ENCODE measurements around the gene DYRK4.

The DYRK4 gene

GRCh38 chr12:4535871-4536270 lies 26.1 kb upstream of the DYRK4 start:
- DNase-seq (ENCODE audit: insufficient read length, low spot score): no peak
- FAIRE-seq: no peak
- TF ChIP-seq, protein P1, sequence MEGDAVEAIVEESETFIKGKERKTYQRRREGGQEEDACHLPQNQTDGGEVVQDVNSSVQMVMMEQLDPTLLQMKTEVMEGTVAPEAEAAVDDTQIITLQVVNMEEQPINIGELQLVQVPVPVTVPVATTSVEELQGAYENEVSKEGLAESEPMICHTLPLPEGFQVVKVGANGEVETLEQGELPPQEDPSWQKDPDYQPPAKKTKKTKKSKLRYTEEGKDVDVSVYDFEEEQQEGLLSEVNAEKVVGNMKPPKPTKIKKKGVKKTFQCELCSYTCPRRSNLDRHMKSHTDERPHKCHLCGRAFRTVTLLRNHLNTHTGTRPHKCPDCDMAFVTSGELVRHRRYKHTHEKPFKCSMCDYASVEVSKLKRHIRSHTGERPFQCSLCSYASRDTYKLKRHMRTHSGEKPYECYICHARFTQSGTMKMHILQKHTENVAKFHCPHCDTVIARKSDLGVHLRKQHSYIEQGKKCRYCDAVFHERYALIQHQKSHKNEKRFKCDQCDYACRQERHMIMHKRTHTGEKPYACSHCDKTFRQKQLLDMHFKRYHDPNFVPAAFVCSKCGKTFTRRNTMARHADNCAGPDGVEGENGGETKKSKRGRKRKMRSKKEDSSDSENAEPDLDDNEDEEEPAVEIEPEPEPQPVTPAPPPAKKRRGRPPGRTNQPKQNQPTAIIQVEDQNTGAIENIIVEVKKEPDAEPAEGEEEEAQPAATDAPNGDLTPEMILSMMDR (IDR thresholded peaks at IDR 0.05; ENCODE audit: insufficient read depth, missing control alignments): no peak

- peak; percentile 81 for FAIRE-seq
- TF ChIP-seq, protein P1 (IDR thresholded peaks at IDR 0.05; ENCODE audit: insufficient read depth, missing control alignments): no peak
- DNase-seq (ENCODE audit: insufficient read length, low spot score): no peak
Measured at GRCh38 chr12:4538207-4539160, 23.5 kb upstream of the DYRK4 start, which contains the start of gene RAD51AP1. Gene RAD51AP1 (plus strand): TSS chr12:4538890. CDS start chr12:4538940, 50 bp downstream.

DNA sequence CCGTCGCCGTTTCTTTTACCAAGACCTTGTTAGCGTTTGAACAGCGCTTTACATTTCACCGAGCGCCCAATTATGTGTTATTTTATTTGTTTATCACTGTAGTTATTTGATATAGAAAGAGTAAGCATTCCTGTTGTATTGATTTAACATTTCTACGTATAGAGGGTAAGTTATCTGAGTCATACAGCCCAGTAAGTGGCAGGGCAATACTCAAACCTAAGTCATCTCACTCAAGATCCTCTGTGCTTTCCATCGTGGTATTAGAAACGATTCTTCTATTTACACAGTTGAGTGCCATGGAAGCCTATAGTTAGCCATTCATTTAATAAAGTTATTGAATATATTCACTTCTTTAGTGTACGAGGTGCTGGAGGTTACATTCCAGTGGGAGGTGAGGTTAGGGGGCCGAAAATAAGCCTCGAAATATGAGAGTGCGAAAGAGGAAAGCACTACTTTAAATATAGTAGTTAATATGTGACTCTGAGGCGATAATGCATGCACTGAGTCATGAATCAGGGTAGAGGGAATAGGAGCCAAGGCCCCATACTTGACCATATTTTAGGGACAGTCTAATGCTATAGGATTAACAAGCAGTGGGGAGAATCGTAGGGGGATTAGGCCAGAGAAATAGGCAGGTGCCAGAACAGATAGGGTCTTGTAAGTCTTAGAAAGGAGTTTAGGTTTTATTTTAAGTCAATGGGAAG lies 22.7 kb upstream of the DYRK4 start:
- TF ChIP-seq, protein P1 (IDR thresholded peaks at IDR 0.05; ENCODE audit: insufficient read depth, missing control alignments): no peak
- FAIRE-seq (no peak), DNase-seq (ENCODE audit: insufficient read length, low spot score) (no peak)

DNA sequence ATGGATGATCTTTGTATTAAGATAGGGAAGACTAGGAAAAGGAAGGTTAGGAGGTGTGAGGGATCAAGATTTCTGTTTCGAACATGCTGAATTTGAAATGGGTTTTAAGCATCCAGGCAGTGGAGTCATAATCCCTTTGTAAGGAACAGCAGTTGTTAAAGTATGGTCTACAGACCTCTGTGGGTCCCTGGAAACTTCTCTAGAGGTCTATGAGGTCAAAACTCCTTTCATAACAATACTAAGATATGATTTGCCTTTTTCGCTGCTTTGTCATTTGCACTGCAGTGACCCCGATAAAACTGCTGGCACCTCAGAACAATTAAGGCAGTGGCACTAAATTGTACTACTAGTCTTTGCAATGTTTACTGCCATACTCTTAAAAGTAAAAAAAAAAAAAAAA lies 21.8 kb upstream of the DYRK4 start:
- DNase-seq (ENCODE audit: insufficient read length, low spot score): no peak
- TF ChIP-seq, protein P1 (IDR thresholded peaks at IDR 0.05; ENCODE audit: insufficient read depth, missing control alignments): no peak
- FAIRE-seq: no peak

GRCh38 chr12:4540638-4541037 lies 21.4 kb upstream of the DYRK4 start:
- no peak for FAIRE-seq
- DNase-seq (ENCODE audit: insufficient read length, low spot score): no peak
- TF ChIP-seq, protein P1 (IDR thresholded peaks at IDR 0.05; ENCODE audit: insufficient read depth, missing control alignments): no peak

DNA sequence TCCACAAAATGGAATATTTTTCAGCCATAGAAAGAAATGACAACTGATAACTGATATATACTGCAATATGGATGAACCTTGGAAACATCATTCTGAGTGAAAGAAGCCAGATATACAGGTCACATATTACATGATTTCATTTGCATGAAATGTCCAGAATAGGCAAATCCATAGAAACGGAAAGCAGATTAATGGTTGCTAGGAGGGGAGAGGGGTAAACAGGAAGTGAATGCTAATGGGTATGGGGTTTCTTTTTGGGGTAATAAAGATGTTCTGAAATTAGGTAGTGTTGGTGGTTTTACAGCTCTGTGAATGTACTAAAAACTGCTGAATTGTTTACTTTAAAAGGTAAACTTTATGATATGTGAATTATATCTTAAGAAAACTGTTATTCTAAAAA lies 16.8 kb upstream of the DYRK4 start:
- TF ChIP-seq, protein P1 (IDR thresholded peaks at IDR 0.05; ENCODE audit: insufficient read depth, missing control alignments): no peak
- DNase-seq (ENCODE audit: insufficient read length, low spot score) (no peak), FAIRE-seq (no peak)
